Tibial artery (tissue), 4 donors: ENCODE measurements around the gene OR2AG2.
A peak's percentile ranks its signal among the peaks of the same experiment; 100 is the strongest.
"Not testable (repeated sequence)": the region's sequence is repeated elsewhere in the genome, so short reads cannot be mapped to it uniquely, and the experiment has no call there.

Experiments used
- DNase-seq, 2 donors: peaks; one replicate each; pipeline ENCODE4 v3.0.0-alpha.2; 2019
- H3K27ac ChIP-seq, 2 donors: fragments of 200-600 bp; sonication (generic) in 1 of 2; 1 replicate in 1 of 2; 2 replicates in 1 of 2; pipeline ENCODE4 v1.5.1; 2018 to 2019; ENCODE audit warnings: mild to moderate bottlenecking in 1 of 2
- H3K27me3 ChIP-seq, 2 donors: fragments of 200-600 bp; sonication (generic) in 1 of 2; one replicate each; pipeline versions ENCODE4 v1.5.1 to v1.6.0; 2016 to 2019
- H3K36me3 ChIP-seq, 3 donors: fragments of 200-600 bp; sonication (generic) in 2 of 3; one replicate each; pipeline ENCODE4 v1.5.1; 2016 to 2019; ENCODE audit warnings: mild to moderate bottlenecking in 2 of 3
- H3K4me1 ChIP-seq, 4 donors: fragments of 200-600 bp; sonication (generic) in 2 of 4; 1 replicate in 3 of 4; 2 replicates in 1 of 4; pipeline ENCODE4 v1.5.1; 2016 to 2019
- H3K4me3 ChIP-seq, 2 donors: fragments of 200-600 bp; sonication (generic) in 1 of 2; 1 replicate in 1 of 2; 2 replicates in 1 of 2; pipeline ENCODE4 v1.5.1; 2018 to 2019; ENCODE audit warnings: mild to moderate bottlenecking in 2 of 2
- H3K9me3 ChIP-seq, 3 donors: fragments of 200-600 bp; sonication (generic) in 1 of 3; one replicate each; pipeline ENCODE4 v1.5.1; 2016 to 2019
- intact Hi-C: fragments of 100-400 bp; cut with DNase I; formaldehyde crosslinking; loops from one replicate; pipeline ENCODE4 v1.15.0; 2023; ENCODE audit warnings: low total_unique reads
- TF ChIP-seq, protein P1 (sequence below), 2 experiments: fragments of 200-600 bp in 1 of 2; fragments of 450-650 bp in 1 of 2; IDR thresholded peaks; one replicate each; pipeline ENCODE4 v1.5.1; 2017 to 2019; ENCODE audit warnings: antibody characterized with exemption in 2 of 2, mild to moderate bottlenecking in 1 of 2, moderate library complexity in 1 of 2

OR2AG2 gene, protein sequence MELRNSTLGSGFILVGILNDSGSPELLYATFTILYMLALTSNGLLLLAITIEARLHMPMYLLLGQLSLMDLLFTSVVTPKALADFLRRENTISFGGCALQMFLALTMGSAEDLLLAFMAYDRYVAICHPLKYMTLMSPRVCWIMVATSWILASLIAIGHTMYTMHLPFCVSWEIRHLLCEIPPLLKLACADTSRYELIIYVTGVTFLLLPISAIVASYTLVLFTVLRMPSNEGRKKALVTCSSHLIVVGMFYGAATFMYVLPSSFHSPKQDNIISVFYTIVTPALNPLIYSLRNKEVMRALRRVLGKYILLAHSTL

DNA sequence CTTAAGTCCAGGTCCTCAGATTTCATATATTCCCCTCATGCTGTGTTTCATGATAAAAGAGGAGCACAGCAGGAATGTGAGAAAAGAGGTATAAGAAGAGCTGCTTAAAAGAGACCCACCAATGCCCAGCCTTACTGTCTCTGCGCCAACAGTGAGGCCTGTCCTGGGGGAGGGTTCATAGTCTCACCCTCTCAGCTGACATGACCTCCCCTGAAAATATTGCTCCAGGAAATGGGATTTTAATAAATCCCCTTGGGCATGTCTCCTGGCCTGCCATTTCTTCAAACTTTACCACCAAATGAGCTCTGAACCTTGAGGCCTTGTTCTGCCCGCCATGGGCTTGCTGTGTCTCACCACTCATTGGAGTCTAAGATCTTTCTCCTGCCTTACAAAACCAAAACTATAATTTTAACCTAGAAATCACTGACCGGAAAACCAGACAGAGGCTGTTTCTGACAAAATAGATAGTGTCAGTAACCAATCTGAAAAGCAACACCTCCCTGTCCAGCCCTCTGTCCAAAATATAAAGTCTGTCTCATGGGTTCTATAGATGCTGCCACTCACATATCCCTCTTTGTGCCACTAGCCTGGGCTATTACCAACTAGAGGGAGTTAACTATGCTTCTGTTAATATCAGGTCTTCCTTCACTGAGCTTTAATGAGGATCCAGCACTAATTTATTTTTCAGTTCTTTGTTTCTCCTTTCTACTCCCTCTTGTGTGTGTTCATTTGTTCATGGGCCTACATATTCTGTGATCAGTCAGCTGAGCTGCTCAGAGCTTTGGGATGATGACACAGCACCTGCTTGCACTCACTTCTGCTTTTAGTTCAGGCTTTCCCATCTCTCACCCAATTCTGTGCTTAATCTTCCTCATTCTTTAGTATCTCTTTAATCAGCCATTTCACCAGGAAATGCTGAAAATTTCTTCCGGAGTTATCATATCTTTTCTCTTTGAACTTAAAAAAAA, at the start of gene OR2AG2:
OR2AG2 (minus strand) TSS at position 51 of the 968 bp plus-strand sequence. CDS start 3,019 bp downstream, outside the sequence.
- intact Hi-C loops, result no loop called here
- no peaks in the 10 kb centered on the region for H3K27me3 ChIP-seq
- TF ChIP-seq, protein P1, sequence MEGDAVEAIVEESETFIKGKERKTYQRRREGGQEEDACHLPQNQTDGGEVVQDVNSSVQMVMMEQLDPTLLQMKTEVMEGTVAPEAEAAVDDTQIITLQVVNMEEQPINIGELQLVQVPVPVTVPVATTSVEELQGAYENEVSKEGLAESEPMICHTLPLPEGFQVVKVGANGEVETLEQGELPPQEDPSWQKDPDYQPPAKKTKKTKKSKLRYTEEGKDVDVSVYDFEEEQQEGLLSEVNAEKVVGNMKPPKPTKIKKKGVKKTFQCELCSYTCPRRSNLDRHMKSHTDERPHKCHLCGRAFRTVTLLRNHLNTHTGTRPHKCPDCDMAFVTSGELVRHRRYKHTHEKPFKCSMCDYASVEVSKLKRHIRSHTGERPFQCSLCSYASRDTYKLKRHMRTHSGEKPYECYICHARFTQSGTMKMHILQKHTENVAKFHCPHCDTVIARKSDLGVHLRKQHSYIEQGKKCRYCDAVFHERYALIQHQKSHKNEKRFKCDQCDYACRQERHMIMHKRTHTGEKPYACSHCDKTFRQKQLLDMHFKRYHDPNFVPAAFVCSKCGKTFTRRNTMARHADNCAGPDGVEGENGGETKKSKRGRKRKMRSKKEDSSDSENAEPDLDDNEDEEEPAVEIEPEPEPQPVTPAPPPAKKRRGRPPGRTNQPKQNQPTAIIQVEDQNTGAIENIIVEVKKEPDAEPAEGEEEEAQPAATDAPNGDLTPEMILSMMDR (IDR thresholded peaks at IDR 0.05), result no peak
- peak in 1 of 2 donors; percentile 38 for DNase-seq
- H3K27ac ChIP-seq, result no peak within 1 kb of the TSS
- H3K36me3 ChIP-seq, result no peaks in the 10 kb centered on the region
- H3K4me1 ChIP-seq, result no peaks in the 10 kb centered on the region
- H3K9me3 ChIP-seq, result no peaks in the 10 kb centered on the region
- H3K4me3 ChIP-seq, result no peak within 1 kb of the TSS

DNA sequence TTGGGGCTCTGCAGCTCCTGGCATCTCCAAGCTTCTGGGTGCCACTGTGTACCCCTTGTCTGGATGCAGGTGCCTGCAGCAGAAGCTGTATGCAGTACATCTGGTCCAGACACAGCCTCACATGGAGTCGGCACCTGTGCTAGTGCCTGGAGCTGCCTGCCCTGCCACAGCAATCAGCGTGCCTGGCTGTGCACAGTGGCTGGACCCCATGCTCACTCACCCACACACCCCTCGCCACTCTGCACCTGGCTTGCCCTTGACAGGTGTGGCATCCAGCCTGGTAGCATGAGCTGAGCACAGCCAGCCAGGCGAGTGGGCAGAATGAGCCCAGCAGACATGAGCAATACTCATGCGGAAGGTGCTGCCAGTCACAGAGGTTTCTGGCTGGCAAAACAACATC, 47.2 kb upstream of the OR2AG2 start:
- no peak for DNase-seq
- TF ChIP-seq, protein P1 (IDR thresholded peaks at IDR 0.05), result no peak
- no peaks in the 10 kb centered on the region for H3K4me1 ChIP-seq
- H3K27ac ChIP-seq, result no peak overlapping the region
- H3K9me3 ChIP-seq, result no peaks in the 10 kb centered on the region
- no peaks in the 10 kb centered on the region for H3K27me3 ChIP-seq
- H3K36me3 ChIP-seq, result no peaks in the 10 kb centered on the region
- intact Hi-C loops, result no loop called here
- H3K4me3 ChIP-seq, result no peak overlapping the region

DNA sequence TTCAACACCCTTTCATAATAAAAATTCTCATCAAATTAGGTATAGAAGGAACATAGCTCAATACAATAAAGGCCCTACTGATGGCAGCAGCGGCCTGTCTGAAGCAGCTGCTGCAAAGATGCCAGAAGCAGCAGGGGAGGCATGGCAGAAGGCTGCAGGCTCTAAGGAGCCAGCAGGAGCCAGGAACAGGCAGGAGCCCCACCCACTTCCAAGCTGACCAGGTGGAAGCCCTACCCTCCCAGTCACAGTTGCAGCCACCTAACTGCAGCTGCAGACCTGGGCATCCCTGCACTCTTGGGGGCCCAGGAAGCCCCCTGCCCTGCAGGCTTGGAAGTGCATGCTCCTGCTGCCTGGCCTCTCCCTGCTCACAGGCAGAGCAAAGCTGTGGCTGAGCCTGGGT, 45.9 kb upstream of the OR2AG2 start:
- Histone ChIP-seq H3K4me3 (no peak overlapping the region), H3K27ac (no peak overlapping the region), H3K36me3 (no peaks in the 10 kb centered on the region), H3K4me1 (no peaks in the 10 kb centered on the region), H3K9me3 (no peaks in the 10 kb centered on the region), H3K27me3 (no peaks in the 10 kb centered on the region)
- intact Hi-C loops, result no loop called here
- TF ChIP-seq, protein P1 (IDR thresholded peaks at IDR 0.05), result no peak
- DNase-seq, result no peak

DNA sequence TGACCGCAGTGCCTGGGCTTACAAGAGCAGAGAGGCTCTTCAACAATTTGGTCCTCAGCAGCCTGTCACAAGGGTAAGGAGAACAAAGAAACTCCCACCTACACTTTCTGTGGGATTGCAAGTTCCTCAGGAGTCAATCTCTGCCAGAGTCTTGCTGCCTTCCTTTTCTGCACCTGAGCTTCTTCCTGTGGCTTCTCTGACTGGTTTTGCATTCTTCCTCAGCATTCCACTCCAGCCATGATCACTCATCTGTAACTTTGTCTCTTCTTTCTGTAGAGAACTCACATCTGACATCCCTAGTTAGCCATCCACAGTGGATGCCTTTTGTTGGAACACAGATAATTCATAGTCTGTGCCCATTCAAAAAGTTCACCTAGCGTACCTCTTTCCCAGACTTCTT, 41.9 kb upstream of the OR2AG2 start:
- intact Hi-C loops, result loop anchor here (2.0 kb wide), 1 partner anchor 629 kb away; no protein-coding TSS in a partner anchor
- TF ChIP-seq, protein P1 (IDR thresholded peaks at IDR 0.05), result no peak
- no peaks in the 10 kb centered on the region for H3K36me3 ChIP-seq
- H3K4me3 ChIP-seq, result no peak overlapping the region
- no peaks in the 10 kb centered on the region for H3K9me3 ChIP-seq
- no peak for DNase-seq
- H3K27me3 ChIP-seq, result no peaks in the 10 kb centered on the region
- no peak overlapping the region for H3K27ac ChIP-seq
- no peaks in the 10 kb centered on the region for H3K4me1 ChIP-seq

DNA sequence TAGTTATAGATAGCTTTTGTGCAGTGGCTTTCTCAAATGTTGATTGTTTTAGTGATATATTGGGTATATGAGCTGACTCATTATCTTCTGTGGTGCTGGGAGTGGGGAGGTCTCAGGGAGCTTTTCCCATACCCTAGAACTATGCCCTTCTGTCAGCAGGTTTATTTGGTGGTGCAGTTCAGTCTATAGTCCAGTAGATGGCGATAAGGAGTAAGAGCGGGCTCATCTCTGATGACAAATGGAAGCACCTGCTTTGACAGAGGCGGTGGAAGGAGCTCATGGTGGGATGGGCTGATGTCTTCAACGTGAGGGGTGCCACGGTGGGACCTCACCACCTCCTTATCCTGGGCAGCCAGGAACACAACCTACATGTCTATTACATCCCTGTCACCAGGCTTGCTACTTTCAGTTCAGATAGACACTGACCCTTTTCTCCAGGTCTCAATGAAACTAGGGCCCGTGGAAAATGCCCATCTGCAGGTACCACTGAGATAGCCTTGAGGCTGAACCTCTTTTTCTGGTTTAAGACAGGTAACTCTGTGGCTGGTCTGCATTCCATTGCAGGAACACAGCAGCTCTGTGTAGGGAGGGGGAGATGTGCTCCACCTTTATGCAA, 40.7 kb upstream of the OR2AG2 start:
- no peaks in the 10 kb centered on the region for H3K4me1 ChIP-seq
- H3K36me3 ChIP-seq, result no peaks in the 10 kb centered on the region
- no peaks in the 10 kb centered on the region for H3K27me3 ChIP-seq
- TF ChIP-seq, protein P1 (IDR thresholded peaks at IDR 0.05), result peak; percentile 54 to 79
- H3K9me3 ChIP-seq, result no peaks in the 10 kb centered on the region
- intact Hi-C loops, result loop anchor here (2.0 kb wide), 1 partner anchor 630 kb away; no protein-coding TSS in a partner anchor
- DNase-seq, result no peak
- no peak overlapping the region for H3K4me3 ChIP-seq
- H3K27ac ChIP-seq, result no peak overlapping the region

DNA sequence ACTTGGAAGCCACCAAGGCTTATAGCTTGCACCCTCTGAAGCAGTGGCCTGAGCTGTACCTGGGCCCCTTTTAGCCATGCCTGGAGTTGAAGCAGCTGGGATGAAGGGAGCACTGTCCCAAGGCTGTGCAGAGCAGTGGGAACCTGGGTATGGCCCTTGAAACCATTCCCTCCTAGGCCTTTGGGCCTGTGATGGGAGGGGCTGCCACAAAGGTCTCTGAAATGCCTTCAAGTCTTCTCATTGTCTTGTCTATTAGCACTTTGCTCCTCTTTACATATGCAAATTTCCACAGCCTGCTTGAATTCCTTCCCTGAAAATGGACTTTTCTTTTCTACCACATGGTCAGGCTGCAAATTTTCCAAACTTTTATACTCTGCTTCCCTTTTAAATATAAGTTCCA, 29.3 kb upstream of the OR2AG2 start:
- H3K4me1 ChIP-seq, H3K9me3 ChIP-seq, DNase-seq, H3K27ac ChIP-seq, H3K4me3 ChIP-seq, H3K36me3 ChIP-seq, H3K27me3 ChIP-seq, intact Hi-C loops: not testable (repeated sequence)
